Stimulated activated CD8-positive, alpha-beta memory T cell treated with anti-CD3 and anti-CD28 coated beads, Interleukin-15, amount 100 ng/mL, for 1 hour (primary cell): ENCODE measurements around the gene CARF.

Source experiments
- DNase-seq: peaks from one replicate; pipeline ENCODE4 v3.0.0-alpha.2; 2020; ENCODE audit warnings: low read depth

Gene CARF

DNA sequence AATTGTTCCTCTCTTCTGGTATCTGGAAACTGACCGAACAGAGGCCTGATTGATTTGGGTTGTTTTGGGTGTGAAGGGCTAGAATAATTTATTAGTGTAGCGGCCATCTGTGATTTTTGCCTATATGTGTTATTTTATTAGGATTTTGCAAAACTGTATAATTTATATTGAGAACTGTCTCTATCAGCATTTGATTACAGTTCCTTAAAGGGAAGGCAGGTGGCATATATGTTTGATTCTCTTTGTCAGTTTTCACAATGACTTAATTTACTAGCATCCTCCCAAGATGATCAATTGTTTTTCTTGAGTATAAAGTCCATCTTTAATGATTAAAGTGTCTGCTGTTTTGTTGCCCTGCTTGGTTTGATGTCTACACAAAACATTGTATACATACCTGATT is 107.1 kb downstream of the CARF start:
- DNase-seq = no peak

DNA sequence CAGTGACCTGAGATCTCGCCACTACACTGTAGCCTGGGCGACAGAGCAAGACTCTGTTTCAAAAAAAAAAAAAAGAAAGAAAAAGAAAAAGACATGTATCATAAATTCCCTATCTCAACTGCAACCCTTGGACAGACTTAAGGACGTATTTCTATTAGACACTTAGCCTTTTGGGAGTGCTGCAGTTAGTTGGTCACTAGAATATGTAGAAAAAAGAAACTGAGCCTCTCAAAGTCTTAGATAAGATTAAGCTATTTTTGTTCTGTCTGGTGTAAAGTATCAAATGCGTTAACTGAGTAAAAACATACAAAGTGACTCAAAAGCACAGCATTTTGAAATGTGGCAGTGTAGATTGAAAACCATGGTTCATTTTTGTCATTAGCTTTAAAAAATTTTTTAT is 109.9 kb downstream of the CARF start:
- no peak for DNase-seq

DNA sequence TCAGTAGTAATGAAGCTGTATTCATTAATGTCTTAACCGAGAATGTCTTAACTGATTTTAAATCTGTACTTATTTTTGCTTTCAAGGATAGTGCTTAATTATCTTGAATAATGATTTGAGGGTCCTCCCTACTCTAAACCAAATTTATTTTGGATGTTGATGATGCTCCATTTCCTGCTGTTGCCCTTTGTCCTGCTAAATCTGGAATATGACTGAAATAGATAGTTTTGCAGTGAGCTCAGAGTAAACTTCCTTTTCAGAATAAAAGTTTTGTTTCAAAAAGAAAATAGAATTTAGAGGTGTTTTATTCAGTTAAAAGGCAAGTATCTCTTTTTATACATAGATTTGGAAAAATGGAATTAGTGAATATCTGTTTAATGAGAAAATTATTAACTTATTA is 110.7 kb downstream of the CARF start:
- DNase-seq = no peak

DNA sequence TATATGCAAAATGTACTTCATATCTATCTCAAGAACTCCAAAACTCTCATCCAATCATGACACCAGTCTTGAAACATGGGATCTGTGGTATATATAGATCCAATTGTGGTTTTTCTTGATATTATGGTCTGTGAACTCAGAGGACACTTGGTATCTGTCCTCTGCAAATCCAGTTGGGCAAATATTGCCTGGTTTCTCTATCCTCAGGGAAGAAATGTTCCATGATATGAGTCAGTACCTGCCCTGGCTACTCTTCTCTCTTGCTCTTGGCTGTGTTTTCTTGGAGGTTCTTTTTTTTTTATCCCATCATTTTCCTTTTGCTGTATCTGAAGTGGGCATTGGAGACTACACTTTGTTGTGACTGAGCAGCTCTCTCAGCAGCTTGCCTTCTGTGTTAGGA is 113.5 kb downstream of the CARF start:
- no peak for DNase-seq

DNA sequence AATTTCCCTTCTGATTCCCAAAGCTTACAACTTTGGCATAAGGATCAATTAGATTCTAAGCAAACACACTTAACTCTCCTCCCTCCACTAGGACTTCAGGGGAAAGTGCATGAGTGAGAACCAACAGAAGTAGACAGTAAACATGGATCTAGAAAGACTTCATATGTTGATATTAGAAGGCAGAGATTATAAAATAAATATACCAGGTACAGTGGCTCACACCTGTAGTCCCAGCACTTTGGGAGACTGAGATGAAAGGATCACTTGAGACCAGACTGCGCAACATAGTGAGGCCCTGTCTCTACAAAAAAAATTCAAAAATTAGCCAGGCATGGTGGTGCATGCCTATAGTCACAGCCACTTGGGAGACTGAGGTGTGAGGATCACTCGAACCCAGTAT is 118.5 kb downstream of the CARF start:
- no peak for DNase-seq

DNA sequence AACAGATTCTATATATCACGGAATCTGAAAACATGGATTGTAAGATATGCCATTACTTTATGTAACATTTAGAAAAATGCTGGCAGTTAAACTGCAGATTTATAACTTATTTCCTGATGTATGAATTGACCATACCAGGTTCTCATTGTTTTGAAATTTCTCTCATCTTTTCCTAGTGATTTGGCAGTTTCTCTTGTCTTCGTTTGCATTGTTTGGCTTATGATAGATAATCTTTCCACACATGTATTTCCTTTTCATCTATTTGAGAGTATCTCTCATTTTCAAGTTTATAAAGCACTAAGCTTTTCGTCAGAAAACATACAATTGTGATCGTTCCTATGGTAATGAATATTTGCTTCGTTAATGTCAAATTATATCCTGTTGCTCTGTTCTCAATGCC is 118.9 kb downstream of the CARF start:
- DNase-seq = no peak

DNA sequence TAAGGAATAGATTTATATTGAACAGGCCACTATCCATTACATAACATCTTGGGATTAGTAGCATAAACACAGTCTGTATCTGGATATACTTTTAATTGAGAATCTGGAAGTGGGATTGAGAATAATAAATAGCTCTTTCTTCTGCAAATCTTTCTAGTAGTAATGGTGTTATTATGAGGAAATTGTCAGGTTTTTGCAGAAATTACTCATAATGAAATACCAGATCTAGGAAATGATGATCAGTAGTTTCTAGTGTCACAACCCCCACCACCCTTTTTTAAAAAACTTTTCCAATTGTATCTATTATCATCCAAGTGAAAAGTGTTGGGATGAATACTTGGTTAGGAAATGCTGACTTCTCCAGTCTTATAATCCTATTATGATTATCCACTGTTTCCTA is 121.3 kb downstream of the CARF start:
- no peak for DNase-seq

DNA sequence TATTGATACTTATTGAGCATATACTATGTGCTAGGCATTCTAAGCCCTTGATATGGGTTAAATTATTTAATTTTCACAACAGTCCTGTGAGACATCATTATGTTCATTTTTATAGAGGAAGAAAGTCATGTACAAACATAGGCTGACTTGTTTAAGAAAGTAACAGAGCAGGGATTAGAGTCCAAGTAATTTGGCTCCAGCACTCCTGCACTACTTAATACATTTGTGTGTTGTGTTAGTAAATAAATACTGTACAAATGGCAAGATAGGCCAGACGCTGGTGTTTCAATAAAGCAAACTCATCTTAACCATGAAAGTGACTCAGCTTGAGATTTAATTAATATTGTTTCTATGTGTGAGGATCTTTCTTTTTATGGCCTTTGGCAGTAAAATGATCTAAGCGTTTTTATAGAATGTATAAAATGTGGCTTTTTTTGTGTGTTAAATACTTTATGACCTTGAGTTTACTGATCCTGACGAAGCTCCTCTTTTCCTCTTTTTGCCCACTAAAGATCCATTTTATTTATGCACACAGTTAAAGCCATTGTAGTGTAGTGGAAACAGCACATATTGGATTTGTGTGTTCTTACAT is 123.9 kb downstream of the CARF start:
- no peak for DNase-seq
